GM21723 (cell line): Measurements from ENCODE around the gene PANX3.
A peak's percentile ranks its signal among the peaks of the same experiment; 100 is the strongest.

ENCODE experiments used
- ATAC-seq: cut with Tn5 transposase; IDR thresholded peaks from one replicate; pipeline ENCODE4 v1.9.1; 2021; ENCODE audit warnings: mild to moderate bottlenecking, moderate library complexity; ENCODE audit not compliant: unreplicated experiment

PANX3 gene

DNA sequence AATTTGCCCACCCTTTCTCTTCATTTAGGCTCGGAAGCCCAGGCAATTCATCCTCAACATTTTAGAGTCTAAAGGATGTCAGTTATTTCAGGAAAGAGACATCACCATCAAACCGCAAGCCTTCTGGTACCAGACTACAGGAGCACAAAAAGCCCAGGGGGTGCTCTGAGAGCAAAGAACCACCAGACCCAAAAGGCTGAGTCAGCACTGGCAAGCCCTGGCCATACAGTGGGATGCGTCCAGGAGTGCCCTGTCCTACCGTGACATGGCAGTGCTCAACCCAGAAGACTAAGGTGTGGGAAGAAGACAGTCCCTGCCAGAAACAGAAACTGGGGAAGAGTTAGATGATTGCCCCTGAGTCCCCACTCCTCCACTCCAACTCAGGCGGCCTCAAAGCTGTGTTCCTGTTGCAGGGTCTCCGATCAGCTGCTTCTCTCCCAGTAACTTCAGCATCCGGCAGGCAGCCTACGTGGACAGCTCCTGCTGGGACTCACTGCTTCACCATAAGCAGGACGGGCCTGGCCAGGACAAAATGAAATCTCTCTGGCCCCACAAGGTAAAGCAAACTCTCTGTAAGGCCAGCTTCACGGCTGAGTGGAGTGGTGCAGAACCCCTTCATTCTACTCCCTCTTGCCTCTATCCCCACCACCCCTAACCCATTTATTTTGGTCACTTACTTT is 1.5 kb downstream of the PANX3 start:
- no peak for ATAC-seq

DNA sequence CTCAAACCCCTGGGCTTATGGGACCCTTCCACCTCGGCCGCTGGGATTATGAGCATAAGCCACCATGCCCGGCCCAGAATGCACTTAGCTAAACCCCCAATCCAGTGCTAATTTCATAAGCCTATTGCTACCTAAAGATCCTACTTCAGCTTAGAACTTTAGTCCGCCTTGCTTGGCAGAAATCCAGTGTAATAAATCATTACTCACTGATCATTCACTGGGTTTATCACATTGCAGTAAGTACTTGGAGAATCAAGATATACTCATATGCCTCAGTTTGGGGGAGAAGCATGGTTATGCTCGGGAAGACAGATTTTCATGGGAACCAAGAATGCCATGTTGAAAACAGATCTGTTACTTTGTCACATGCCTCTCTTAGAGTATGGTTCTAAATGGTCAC is 7.6 kb downstream of the PANX3 start:
- ATAC-seq = no peak

DNA sequence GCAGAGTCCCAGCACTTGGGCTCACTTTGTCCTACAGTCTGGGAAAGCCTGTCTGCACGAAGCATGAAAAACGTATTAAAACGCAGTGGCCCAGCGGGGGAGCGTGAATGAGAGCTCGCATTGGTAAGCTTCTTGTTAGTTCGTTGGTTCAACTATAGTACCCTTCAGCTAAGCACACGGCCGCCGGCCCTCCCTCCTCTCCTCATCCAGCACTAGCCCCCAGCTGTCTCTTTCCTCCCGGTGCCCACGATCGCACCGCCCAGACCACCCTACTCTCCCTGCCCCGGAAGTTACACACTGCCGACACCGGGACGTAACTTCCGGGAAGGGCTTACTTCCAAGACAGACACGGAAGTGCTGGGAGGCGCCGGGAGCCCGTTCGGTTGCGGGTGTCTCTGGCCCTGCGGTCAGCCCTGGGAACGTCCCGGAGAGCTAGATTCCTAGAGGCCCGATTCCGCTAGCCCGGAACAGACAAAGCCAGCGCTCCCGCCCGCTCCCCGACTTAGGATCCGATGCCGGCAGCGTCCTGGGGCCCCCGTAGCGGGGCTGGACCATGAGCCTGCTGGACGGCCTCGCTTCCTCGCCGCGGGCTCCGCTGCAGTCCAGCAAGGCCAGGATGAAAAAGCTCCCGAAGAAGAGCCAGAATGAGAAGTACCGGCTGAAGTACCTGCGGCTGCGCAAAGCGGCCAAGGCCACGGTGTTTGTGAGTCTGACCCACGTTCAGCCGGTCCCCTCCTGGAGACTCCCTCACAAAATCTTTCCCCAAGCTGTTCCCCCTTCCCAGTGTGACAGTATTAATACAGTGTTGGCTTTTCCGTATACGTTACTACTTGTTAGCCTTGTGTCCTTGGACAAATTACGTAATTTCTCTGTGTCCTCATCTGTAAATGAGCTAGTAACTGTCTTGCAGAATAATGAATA is 11.6 kb downstream of the PANX3 start, which contains the start of gene TBRG1:
TBRG1 (plus strand) TSS at position 334 of the 921 bp plus-strand sequence; CDS start at position 554, 220 bp downstream.
- ATAC-seq = peak; percentile 99

DNA sequence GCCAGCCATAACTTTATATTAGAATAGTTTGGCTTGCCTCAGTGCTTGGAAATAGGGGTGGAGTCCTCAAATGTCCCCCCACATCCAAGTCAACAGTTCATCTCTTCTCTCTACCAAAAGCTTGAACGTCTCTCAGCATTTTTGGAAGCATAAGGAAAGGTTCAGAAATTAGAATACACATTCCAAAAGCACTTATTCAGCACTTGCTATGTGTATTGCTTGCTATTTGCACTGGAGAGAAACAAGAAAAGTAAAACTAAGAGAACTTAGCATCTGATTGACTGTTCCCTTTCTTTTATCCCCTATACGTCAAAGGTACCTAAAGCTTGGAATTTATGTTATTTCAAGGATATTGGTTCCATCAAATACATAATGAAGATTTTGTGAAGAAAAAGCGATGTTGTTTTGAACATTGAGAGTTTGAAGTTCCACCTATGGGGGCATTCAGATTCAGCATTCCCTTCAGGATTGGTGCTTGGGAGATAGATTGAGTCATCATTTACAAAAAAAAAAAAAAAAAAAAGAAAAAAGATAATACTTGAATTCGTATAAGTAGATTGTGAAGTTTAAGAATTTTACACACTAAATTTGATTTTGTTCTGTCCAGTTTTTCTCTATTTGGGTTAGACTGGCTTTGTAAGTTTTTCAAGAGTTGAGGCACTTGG is 12.8 kb downstream of the PANX3 start:
- ATAC-seq = no peak

DNA sequence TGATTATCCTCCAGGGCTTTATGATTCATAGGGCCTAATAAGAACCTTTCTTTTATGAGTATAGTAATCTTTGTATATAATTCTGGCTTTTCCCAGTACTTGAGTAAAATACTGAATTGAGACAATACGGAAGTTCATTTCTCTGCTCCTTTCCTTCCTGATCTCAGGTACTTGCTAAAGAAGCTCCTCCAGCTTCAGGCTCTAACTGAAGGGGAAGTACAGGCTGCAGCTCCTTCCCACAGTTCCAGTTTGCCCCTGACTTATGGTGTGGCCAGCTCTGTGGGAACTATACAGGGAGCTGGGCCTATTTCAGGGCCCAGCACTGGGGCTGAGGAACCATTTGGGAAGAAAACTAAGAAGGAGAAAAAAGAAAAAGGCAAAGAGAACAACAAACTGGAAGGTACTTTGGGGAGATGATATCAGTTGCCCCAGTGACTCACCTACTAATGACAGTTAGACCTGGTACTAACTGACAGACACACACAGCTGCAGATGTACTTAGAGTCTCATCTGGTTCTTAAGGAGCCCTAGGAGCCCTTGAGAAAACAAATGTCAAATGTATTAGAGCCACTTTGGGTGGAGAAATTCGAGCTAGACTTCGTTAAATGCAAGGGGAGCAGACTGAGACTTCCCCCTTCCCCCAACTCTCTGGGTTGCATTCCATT is 14.4 kb downstream of the PANX3 start:
- no peak for ATAC-seq

DNA sequence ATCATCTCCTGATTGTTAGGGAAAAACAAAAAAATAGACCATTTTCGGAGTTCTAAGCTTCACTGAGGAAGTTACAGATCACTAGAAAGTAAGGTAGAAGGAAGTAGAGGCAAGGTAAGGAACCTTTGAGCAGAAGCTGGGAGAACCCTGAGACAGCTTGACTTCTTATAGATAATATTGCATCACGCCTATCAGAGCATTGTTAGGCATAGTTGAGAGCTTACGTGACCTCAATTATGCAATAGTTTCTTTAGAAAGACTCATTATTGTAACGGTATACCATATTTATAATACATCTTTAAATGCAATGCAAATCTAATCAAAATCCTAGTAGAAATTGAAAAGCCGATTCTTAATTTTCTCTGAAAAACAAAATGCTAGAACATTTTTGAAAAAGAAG is 16.3 kb downstream of the PANX3 start:
- ATAC-seq = no peak

DNA sequence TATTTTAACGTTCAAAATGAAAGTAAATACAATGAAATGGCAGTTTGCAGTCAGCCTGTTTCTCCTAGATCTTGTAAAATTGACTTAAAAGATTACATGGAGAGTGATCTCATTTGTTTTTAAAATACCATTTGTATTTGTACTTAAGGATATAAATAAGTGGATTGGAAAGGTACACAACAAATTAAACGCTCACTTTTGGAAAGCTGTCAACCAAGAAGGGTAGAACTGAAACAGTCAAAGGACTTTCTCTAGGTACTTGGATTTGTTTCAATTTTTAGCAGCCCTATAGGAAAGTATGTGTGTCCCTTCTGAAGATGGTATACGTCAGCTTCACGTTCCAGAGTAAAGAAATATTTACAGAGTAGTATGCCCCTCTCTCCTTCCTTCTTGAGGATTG is 18.7 kb downstream of the PANX3 start:
- no peak for ATAC-seq

DNA sequence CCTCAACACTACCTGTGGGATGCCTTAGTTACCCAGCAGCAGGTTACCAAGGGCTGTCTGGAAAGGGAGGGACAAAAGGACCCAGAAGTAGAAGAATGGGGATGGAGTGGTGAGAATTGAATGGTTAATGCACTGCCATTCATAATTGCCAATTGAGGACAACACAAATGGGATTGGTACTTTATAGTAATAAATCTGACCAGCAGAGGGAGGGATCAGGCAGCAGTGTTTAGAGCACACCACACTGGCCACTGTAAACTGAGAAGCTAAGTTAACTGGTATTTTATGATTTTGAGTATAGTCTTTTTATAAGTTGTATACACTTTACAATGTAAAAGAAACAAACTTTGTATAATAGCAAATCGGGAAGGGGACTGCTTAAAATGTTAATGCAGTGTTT is 22.1 kb downstream of the PANX3 start:
- ATAC-seq = no peak

DNA sequence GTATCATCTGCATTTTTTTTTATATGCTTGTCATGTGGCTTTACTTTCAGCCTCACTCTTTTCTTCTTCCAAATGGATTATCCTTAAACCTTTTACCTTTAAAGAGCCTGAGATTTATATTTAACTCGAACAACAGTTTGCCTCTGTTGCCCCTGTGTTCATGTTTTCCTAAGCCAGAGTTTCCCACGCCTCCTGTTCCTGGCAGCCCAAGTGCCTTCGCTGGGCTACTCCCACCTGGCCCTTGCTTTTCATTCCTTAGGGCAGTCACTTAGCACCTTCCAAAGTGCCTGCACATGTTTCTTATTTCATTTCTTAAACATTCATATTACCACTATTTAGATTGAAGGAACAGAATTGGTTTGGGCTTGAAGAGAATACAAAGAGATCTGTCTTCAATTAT is 24.7 kb downstream of the PANX3 start:
- no peak for ATAC-seq

DNA sequence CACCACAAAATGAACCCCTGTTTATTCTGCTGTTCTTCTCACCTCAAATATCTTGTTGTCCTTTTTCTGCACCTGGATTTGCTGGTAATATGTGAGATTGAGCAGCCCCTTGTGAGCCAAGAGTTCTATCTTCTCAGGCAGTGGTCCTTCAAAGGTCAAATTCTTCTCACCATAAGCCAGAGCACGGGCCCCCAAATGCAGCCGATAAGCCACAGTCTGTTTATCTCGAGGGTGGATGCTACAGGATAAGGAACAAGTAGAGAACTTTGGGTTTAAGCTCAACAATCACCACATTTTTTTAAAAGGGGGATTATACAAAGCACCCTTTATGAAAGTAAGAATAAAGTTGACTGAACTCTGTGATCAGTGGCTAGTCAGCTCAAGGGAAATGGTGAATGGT is 27.3 kb downstream of the PANX3 start:
- no peak for ATAC-seq

DNA sequence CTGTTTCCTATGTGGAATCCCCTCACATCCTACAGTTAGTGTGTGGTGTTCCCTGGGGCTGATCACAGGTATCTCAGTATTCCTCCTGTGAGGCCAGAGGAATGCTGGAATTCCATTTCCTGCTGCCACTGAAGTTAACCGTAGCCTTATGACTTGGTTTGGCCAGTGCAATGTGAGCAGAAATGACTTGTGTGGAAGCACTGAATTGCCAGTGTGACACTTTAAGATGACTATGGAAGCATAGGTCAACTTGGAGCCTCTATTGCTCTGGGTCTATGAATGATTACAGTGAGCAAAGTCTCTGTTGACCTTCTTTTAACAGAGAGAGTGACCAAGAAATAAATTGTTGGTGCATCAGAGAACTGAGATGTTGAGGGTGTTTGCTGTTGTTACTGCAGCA is 28.0 kb downstream of the PANX3 start:
- ATAC-seq = no peak

DNA sequence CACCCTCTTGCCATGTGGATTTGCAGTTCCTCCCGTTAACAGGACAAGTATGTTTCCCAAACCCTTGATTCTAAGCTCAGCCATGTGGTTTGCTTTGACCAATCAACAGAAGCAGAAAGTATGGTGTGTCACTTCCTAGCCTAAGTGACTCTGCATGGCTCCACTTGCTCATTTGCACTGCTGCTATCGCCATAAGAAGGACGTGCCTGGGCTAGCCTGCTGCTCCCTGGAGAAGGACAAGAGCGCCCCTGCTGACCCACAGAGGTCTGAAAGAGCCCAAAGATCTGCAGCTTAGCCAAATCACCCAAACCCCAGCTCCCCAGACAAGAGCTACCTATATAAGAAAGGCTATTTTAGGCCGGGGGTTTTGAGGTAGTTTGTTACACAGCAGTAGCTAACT is 29.4 kb downstream of the PANX3 start:
- ATAC-seq = no peak

DNA sequence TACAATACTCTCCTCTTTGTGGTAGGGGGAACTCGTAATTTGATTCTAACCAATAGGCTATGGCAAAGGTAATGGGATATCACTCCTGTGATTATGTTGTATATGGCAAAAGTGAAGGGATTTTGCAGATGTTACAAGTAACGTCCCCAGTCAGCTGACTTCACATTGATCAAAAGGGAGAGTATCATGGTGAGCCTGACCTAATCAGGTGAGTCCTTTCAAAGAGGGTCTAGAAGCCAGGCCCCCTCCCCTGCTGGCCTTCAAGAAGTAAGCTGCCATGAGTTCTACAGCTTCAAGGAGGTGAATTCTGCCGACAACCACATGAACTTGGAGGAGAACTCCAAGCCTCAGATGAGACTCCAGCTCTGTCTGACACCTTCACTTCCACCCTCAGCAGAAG is 31.4 kb downstream of the PANX3 start:
- ATAC-seq = no peak

DNA sequence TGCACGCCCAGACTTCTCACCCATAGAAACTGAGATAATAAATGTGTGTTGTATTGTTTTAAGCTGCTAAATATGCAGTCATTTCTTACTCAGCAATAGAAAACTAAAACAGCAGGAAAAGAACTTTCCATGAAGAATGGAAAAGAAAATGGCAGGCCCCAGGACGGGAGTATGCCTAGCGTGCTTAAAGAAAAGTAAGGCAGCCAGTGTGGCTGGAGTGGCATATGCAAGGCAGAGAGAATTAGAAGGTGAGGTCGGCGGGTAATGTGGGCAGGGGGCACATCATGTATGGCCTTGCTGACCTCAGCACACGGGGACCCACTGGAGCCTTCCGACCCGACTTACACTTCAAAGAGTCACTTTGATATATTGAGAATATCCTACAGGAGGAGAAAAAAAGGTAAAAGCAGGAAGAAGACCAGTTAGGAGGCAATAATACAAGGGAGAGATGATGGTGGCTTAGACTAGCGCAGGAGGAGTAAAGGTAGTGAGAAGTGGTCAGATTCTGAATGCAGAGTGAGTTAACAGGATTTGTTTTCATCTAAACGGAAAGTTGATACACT is 31.9 kb downstream of the PANX3 start:
- ATAC-seq = no peak

DNA sequence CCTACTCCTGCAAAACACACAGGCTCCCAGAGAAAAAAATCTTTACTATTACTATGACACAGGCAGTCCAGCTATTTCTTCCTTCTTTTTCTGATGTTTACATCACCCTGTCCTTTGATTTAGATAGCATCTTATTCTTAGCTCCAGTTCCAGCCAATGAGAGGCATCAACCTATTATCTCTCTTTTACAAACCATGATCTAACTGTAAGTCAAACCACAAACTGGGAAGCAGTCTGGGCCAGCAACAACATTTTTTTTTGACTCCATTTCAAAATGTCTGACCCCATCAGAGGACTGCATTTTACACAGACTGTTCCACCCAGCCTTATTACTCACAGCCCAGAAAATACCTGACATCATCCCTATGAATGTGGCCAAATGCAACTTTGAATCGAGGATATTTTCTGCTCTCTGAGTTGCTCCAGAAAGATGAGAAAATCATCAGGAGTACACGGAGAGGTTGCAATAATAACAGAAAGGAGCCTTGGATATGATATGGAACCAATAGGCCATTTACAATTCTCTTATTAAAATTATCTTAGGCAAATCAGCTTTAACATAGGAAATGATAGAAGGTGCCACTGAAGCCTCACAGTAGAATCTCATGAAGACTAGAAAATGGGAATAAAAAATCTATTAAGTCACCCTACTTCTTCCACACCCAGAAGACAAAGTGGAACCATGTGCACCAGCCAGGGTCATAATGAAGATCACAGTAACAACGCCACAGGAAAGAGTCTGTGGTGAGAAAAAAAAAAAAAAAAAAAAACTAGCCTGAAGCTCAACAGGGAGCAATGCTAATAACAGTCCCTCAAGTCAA is 32.6 kb downstream of the PANX3 start:
- no peak for ATAC-seq

DNA sequence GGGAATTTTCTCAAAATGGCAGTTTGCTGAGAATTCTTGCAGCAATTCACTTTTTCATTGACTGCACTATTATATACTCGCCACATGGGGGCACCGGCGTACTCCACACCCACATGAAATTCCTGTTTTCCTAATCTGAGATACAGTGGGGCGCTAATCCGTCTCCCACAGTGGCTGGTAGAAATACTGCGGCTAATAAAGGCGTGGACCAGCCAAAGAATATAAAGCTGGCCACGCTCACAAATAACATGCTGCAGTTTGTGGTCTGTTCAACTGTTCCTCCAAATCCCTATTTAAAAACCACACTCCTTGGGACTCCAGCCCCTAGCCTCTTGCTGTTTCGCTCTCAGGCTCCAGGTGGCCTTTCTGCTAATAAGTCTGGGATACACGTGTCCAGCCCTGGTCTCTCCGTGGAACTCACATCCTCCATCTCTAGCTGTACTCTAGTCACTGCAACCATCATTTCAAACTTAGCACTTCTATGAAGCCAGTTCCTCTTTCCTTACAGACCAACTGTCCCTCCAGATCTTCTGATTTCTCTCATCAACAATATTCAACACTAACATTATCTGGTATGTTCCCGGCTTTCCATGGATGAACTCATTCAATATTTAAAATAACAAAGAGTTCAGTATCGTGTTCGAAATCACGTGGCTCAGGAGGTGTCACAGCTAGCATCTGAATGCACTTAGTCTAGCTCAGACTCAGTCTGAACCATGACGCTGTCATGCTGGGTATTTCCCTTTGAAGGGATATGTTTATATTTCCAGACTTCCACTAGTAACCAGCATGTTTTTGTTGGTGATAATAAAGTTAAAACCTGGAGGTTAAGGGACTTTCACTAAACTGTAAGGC is 33.4 kb downstream of the PANX3 start:
- ATAC-seq = peak; percentile 78

DNA sequence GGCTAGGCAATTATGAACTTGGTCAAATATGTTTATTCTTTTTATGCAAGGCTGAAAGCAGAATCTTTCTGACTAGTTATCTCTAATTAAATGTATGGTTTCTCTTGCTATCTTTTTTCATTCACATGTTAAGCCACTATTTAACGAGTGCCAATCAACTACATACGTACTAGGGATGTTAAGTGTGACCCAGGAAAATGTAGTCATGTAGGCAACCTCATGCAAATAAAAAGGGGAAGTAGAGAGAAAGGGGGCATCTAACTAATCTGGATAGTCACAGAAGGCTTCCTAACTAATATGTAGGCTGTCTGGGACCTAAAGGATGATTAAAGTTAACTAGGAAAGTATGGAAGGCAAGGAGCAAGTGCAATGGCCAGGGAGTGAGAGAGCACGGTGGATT is 34.9 kb downstream of the PANX3 start:
- ATAC-seq = peak; percentile 48

DNA sequence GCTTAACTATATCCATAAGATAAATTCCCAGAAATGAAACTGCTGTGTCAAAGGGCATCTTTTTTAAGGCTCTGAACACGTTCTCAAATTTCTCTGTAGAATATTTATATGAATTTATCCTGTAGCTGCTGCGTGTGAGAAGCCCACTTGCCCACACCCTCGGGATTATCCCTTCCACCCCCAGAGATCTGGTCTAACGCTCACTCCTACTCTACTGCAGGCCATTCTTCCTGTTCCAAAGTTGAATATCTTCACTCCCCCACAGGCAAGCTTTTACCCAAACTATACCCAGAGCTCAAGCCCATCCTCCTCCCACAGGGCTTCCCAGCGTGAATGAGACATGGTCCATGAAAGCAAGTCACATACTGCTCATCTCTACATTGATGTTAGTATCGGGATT is 37.4 kb downstream of the PANX3 start:
- no peak for ATAC-seq
